ENCODE measurements around the gene SLC6A1.

GRCh38 chr3:10992017-10992942 lies at the start of gene SLC6A1:
- TF ChIP-seq CTCF (IDR thresholded peaks at IDR 0.05) (peak in 1 of 4 experiments; percentile 9), POLR2AphosphoS5 (IDR thresholded peaks at IDR 0.05) (no peak), POLR2A (IDR thresholded peaks at IDR 0.05) (no peak)
